ENCODE results near the gene RPS3. TPM values are rescaled to one million over a fixed set of nuclear protein-coding genes. Genes with fewer than 3 reads are reported as not detected.

RPS3 gene
- total and polyA plus RNA-seq, 2 of the 13 experiments (the other 11 are each of a cell fraction or from before 2014, with no cell fraction given), result 2,143 to 3,616 TPM

GRCh38 chr11:75380716-75381420, 18.4 kb upstream of the RPS3 start (continued):
- no peak for TF ChIP-seq ZNF407 (CRISPR knock-in tag; IDR thresholded peaks at IDR 0.05; ENCODE audit: not compliant biosample characterization)
- TF ChIP-seq ATF2 (CRISPR knock-in tag; IDR thresholded peaks at IDR 0.05), result no peak
- no peak for TF ChIP-seq ZNF749 (CRISPR knock-in tag; IDR thresholded peaks at IDR 0.05; ENCODE audit: borderline replicate concordance)
- no peak for TF ChIP-seq ARNT (IDR thresholded peaks at IDR 0.05)
- TF ChIP-seq ZSCAN30 (CRISPR knock-in tag; IDR thresholded peaks at IDR 0.05), result no peak
- no peak for TF ChIP-seq ATM (IDR thresholded peaks at IDR 0.05; ENCODE audit: borderline replicate concordance)
- TF ChIP-seq HNF4A (CRISPR knock-in tag; IDR thresholded peaks at IDR 0.05), result no peak
- TF ChIP-seq NCOA5 (CRISPR knock-in tag; IDR thresholded peaks at IDR 0.05), result no peak
- no peak for TF ChIP-seq UBTF (CRISPR knock-in tag; IDR thresholded peaks at IDR 0.05)
- TF ChIP-seq GATA4 (IDR thresholded peaks at IDR 0.05; ENCODE audit: borderline replicate concordance, low read depth), result no peak
- no peak for TF ChIP-seq ZSCAN25 (CRISPR knock-in tag; IDR thresholded peaks at IDR 0.05)
- TF ChIP-seq RAD51 (IDR thresholded peaks at IDR 0.05; ENCODE audit: borderline replicate concordance), result peak; percentile 39; the same call in 1 of the 2 replicates
- no peak for TF ChIP-seq FLYWCH1 (CRISPR knock-in tag; IDR thresholded peaks at IDR 0.05)
- TF ChIP-seq ZFP1 (CRISPR knock-in tag; IDR thresholded peaks at IDR 0.05), result no peak
- no peak for TF ChIP-seq ZNF124 (CRISPR knock-in tag; IDR thresholded peaks at IDR 0.05)
- no peak for TF ChIP-seq ATF5 (CRISPR knock-in tag; IDR thresholded peaks at IDR 0.05; ENCODE audit: low read depth)
- no peak for TF ChIP-seq SUZ12 (IDR thresholded peaks at IDR 0.05; ENCODE audit: low read depth, low read length)

All from HepG2 (cell line).